Left forelimb (tissue), 1 donor: ENCODE results near the gene SLC13A3.

ENCODE experiments used
- DNase-seq: peaks from one replicate; pipeline ENCODE4 v3.0.0-alpha.2; 2018; ENCODE audit warnings: low spot score

SLC13A3 gene

DNA sequence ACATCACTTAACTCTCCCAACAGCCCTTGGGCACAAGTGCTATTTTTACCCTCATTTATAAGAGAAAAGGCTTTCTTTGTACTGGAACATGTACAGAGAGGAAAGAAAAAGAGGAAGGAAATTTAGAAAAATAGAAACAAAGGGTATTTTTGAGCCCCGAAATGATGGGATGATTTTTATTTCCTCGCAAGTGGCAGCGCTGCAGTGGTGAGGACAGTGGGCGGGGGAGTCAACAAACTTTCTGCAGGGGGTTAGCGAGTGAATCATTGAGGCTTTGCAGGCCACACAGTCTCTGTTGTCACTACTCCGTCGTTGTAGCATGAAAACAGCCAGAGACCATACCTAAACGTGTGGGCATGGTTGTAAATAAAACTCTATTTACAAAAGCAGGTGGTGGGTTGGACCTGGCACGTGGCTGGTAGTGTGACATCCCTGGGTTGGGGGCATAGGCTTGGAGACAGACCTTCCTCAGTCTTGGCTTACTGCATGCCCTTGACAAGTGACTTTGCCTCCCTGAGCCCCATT lies 75.3 kb downstream of the SLC13A3 start:
- DNase-seq: no peak

GRCh38 chr20:46575394-46575793 lies 75.9 kb downstream of the SLC13A3 start:
- no peak for DNase-seq

- DNase-seq: no peak
These were observed 77.3 kb downstream of the SLC13A3 start for GRCh38 chr20:46573788-46574584.

- DNase-seq: no peak
These were observed 78.0 kb downstream of the SLC13A3 start for GRCh38 chr20:46573234-46573633.

GRCh38 chr20:46572790-46573189 lies 78.5 kb downstream of the SLC13A3 start:
- DNase-seq: no peak

- peak; percentile 81 for DNase-seq
These were observed 79.1 kb downstream of the SLC13A3 start for GRCh38 chr20:46572153-46572552.

- DNase-seq: no peak
These were observed 79.8 kb downstream of the SLC13A3 start for GRCh38 chr20:46571418-46571817.

DNA sequence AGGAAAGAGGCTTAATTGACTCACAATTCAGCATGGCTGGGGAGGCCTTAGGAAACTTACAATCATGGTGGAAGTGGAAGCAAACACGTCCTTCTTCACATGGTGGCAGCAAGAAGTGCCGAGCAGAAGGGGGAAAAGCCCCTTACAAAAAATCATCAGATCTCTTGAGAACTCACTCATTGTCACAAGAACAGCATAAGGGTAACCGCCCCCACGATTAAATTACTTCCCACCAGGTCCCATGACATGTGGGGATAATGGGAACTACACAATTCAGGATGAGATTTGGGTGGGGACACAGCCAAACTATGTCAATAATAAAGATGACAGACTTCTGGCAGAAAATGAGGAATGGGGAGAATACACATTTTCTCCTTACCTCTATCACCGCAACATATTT lies 80.3 kb downstream of the SLC13A3 start:
- no peak for DNase-seq

GRCh38 chr20:46569961-46570360 lies 81.3 kb downstream of the SLC13A3 start:
- DNase-seq: no peak

GRCh38 chr20:46568570-46569129 lies 82.6 kb downstream of the SLC13A3 start:
- DNase-seq: peak; percentile 92

GRCh38 chr20:46566125-46566524 lies 85.1 kb downstream of the SLC13A3 start:
- no peak for DNase-seq

GRCh38 chr20:46564241-46564957 lies 86.9 kb downstream of the SLC13A3 start:
- no peak for DNase-seq

DNA sequence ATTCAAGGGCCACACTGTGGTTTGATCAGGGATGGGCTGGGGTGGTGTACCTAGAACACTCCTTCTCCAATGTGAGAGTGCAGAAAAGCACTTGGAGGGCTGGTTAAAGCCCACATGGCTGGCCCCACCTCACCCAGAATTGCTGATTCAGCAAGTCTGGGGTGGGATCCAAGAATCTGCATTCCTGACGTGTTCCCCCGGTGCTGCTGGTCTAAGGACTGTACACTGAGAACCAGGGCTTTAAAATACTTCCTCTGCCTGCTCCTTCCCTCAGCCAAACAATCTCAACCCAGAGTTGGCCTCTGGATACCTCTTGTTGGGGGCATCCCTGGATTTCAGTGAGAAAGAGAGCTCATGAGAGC lies 87.4 kb downstream of the SLC13A3 start:
- no peak for DNase-seq

DNA sequence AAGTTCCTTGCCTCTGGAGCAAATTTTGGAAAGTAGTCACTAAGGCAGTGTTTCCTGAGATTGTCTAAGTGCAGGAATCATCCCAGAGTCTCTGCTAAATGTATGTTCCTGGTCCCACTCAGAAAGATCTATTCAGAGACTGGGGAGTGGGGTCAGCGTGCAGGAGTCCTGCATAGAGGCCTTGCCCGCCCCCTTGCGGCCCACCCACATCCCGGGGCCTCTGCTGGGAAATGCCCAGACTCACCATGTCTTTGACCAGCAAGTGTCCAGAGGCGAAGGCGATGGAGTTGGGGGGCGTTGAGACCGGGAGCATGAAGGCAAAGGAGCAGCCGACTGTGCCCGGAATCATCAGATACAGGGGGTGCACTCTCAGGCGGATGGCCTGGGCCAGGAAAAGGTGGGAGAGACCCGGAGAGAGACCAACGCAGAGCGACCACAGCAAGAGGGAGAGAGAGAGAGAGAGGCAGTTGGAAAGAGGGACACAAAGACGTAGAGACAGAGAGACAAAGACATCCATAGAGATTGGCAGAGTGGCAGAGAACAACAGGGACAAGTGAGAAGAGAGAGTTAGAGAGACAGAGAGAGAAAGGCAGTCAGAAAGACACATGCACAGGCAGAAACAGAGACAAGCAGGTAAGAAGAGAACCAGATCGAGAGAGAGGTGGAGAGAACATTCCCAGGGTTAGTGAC lies 87.9 kb downstream of the SLC13A3 start:
- no peak for DNase-seq

DNA sequence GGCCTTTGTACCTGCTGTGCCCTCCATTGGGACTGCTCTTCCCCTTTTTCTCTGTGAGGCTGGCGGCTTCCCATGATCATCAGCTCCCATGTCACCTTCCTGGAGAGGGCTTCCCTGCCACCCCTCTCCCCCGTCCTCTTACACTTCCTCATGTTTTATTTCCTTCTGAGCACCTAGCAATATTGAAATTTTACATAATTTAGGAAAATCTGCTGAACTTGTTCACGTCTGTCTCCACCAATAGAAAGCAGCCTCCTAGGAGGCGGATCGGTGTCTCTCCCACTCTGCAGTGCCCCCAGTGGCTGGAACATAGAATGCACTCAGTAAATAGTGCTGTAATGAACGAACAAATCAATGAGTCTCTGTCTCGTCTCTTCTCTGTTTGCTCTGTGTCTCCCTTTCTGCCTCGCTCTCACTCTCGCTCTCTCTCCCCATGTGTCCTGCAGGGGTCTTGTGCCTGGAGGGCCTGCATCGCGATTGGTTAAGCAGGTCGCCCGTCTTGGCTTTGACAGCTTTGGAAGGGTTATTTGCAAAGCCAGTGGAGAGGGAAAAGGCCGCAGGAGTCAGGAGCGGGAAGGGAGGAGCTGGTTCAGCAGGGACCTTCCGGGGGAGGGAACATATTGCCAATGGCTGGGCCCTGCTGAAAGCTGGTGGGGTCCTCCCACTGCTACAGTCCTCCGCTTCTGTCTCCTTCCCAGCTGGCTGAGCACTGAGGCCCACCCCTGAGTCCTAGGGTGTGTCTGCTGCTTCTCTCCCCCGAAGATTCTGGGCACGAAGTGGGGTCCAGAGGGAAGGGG lies 88.7 kb downstream of the SLC13A3 start:
- DNase-seq: peak; percentile 79

DNA sequence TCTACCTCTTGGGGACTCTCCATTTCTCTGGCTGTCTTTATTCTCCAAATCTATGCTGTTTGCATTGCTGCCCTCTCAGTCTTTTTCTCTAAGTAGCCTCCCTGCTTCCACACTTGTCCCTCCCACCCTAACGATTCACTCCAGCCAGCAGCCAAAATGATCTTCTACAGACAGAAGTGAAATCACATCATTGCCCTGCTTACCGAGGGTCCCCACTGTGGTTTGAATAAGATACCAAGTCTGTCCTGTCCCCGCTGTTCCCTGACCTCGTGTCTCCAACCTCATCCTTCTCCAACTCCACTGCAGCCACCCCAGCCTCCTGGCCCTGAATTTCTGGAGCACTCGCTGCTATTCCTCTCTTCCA lies 89.3 kb downstream of the SLC13A3 start:
- no peak for DNase-seq

DNA sequence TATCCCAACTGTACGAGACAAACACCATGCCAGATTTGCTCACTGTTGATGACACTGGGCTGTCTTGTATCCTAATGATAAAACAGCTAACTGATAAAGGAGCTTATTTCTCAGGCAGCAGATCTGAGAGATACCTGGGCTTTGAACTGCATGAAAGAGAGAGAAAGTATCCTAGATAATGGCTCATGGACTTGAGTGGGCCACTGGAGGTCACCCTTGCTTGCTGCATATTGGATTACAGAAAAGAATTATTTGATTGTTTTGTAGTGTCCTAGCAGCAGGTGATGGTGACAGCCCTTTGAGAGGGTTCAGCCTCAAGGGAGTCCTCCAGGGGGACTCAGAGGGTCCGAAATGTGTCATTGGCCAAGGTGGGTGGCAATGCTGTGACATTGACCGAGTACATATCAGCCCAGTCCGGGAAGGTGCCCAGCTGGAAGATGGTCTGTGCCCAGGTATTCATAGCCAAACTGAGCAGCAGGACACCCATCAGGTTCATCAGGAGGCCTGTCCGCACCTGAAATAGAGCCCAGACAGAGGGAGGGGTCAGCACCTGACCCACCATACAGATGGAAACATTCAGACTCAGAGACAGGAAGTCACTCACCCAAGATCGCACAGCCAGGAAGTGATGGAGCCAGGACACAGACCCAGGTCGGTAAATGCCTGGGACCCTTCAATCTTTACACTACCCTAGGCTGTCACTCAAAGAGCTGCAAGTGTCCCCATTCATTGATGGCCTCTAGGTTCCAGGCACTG lies 91.4 kb downstream of the SLC13A3 start:
- no peak for DNase-seq

GRCh38 chr20:46559001-46559400 lies 92.3 kb downstream of the SLC13A3 start:
- DNase-seq: no peak

GRCh38 chr20:46558511-46558959 lies 92.7 kb downstream of the SLC13A3 start:
- DNase-seq: no peak

DNA sequence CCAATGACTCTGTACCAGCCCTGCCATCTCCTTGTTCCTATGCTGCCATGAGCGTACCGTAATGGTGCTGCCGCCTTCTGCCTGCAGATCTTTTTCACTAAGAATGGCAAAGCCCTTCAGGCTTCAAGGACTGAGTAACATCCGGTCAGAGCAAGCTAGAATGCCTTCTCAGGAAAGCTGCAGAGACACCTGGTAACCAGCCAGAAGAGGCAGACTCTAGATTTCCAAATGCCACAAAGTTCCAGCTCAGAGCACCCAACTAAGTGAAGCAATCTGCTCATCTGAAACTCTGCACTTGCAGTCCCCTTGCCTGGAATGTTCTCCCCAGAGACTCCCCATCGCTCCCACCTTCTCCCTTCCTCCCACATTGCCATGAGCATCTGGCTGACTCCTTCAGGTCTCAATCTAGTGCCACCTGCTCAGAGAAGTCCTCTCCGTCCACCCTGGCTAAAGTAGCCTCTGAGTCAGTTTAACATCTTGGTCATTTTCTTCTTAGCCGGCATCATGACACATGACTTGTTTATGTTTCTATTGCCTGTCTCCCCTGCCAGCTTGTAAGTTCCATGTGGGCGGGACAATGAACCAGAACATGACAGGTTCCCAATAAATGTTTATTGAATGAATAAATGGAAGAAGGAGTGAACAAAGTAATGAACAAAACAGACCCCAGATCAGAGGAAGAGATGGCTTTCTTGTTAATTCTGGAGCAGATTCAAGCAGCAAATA lies 93.9 kb downstream of the SLC13A3 start:
- DNase-seq: no peak
